Stimulated activated CD8-positive, alpha-beta memory T cell treated with anti-CD3 and anti-CD28 coated beads, Interleukin-2, amount 100 ng/mL, for 48 hours (primary cell): ENCODE data around the gene BPGM.
A peak's percentile ranks its signal among the peaks of the same experiment; 100 is the strongest.

ENCODE experiments used
- DNase-seq, 2 donors: peaks; one replicate each; pipeline ENCODE4 v3.0.0-alpha.2; 2020; ENCODE audit warnings: low read depth in 2 of 2

BPGM gene

GRCh38 chr7:134646425-134647305 is at the start of gene BPGM:
TSS of gene BPGM (plus strand) at chr7:134646853. CDS start at chr7:134661508, 14,655 bp downstream.
- peak; percentile 80 to 90 for DNase-seq

- no peak for DNase-seq
These were observed 47.3 kb upstream of the BPGM start for GRCh38 chr7:134599371-134599770.

- no peak for DNase-seq
These were observed 45.2 kb upstream of the BPGM start for GRCh38 chr7:134601459-134601858.

GRCh38 chr7:134602881-134603451 is 43.7 kb upstream of the BPGM start:
- DNase-seq, result no peak

GRCh38 chr7:134605978-134606923 is 40.4 kb upstream of the BPGM start:
- peak; percentile 19 to 39 for DNase-seq

- no peak for DNase-seq
These were observed 35.0 kb upstream of the BPGM start for GRCh38 chr7:134611611-134612151.

- DNase-seq, result no peak
These were observed 34.5 kb upstream of the BPGM start for GRCh38 chr7:134612197-134612596.

GRCh38 chr7:134613623-134614347 is 32.9 kb upstream of the BPGM start:
- no peak for DNase-seq

- no peak for DNase-seq
These were observed 30.0 kb upstream of the BPGM start for GRCh38 chr7:134616611-134617010.

GRCh38 chr7:134618756-134619530 is 27.7 kb upstream of the BPGM start:
- DNase-seq, result no peak

GRCh38 chr7:134619627-134620331 is 26.9 kb upstream of the BPGM start:
- no peak for DNase-seq

- DNase-seq, result no peak
These were observed 24.2 kb upstream of the BPGM start for GRCh38 chr7:134622303-134622995.

GRCh38 chr7:134623193-134623592 is 23.5 kb upstream of the BPGM start:
- no peak for DNase-seq

GRCh38 chr7:134625550-134625949 is 21.1 kb upstream of the BPGM start:
- no peak for DNase-seq

- no peak for DNase-seq
These were observed 19.4 kb upstream of the BPGM start for GRCh38 chr7:134627109-134627774.

- no peak for DNase-seq
These were observed 18.9 kb upstream of the BPGM start for GRCh38 chr7:134627775-134628153.

- no peak for DNase-seq
These were observed 17.2 kb upstream of the BPGM start for GRCh38 chr7:134629445-134629844.

- no peak for DNase-seq
These were observed 16.4 kb upstream of the BPGM start for GRCh38 chr7:134630237-134630636.

GRCh38 chr7:134630893-134631292 is 15.8 kb upstream of the BPGM start:
- DNase-seq, result no peak
